Kidney glomerular epithelial cell (primary cell): ENCODE results near the gene PHF12.
"Not testable (repeated sequence)": the region's sequence is repeated elsewhere in the genome, so short reads cannot be mapped to it uniquely, and the experiment has no call there.

Source experiments
- DNase-seq: peaks from one replicate; lab custom pipeline; 2025; lab: John Stamatoyannopoulos, UW

The PHF12 gene

GRCh38 chr17:28929787-28930186, 21.5 kb downstream of the PHF12 start:
- DNase-seq: no peak

- peak; percentile 27 for DNase-seq
Observed at GRCh38 chr17:28928061-28928460, 23.3 kb downstream of the PHF12 start.

GRCh38 chr17:28926786-28927185, 24.5 kb downstream of the PHF12 start:
- no peak for DNase-seq

GRCh38 chr17:28926366-28926765, 25.0 kb downstream of the PHF12 start:
- no peak for DNase-seq

GRCh38 chr17:28925912-28926365, 25.4 kb downstream of the PHF12 start:
- peak; percentile 24 for DNase-seq

- no peak for DNase-seq
Observed at GRCh38 chr17:28920201-28920600, 31.1 kb downstream of the PHF12 start.

- DNase-seq: no peak
Observed at GRCh38 chr17:28918295-28918694, 33.0 kb downstream of the PHF12 start.

GRCh38 chr17:28917465-28917864, 33.9 kb downstream of the PHF12 start:
- DNase-seq: no peak

- no peak for DNase-seq
Observed at GRCh38 chr17:28917029-28917428, 34.3 kb downstream of the PHF12 start.

- DNase-seq: peak; percentile 14
Observed at GRCh38 chr17:28916302-28916934, 34.9 kb downstream of the PHF12 start.

GRCh38 chr17:28912938-28913333, 38.4 kb downstream of the PHF12 start:
- DNase-seq: no peak

- DNase-seq: no peak
Observed at GRCh38 chr17:28912281-28912937, 38.9 kb downstream of the PHF12 start.

- DNase-seq: no peak
Observed at GRCh38 chr17:28911411-28912045, 39.8 kb downstream of the PHF12 start.

GRCh38 chr17:28910534-28910933, 40.8 kb downstream of the PHF12 start:
- no peak for DNase-seq

GRCh38 chr17:28908640-28909167, 42.6 kb downstream of the PHF12 start:
- DNase-seq: no peak

GRCh38 chr17:28907709-28908475, 43.4 kb downstream of the PHF12 start:
- DNase-seq: no peak

GRCh38 chr17:28906706-28907438, 44.4 kb downstream of the PHF12 start:
- DNase-seq: no peak

GRCh38 chr17:28906276-28906675, 45.0 kb downstream of the PHF12 start:
- DNase-seq: no peak

- no peak for DNase-seq
Observed at GRCh38 chr17:28904800-28905199, 46.5 kb downstream of the PHF12 start.

GRCh38 chr17:28903546-28903841, 47.8 kb downstream of the PHF12 start:
- not testable (repeated sequence) for DNase-seq

- peak; percentile 89 for DNase-seq
Observed at GRCh38 chr17:28902819-28903545, 48.3 kb downstream of the PHF12 start, which contains the start of gene DHRS13. DHRS13 (minus strand) TSS chr17:28903079; CDS start chr17:28902944, 135 bp downstream.
